LNCaP clone FGC (cell line): ENCODE data around the gene SLC24A2.
"Not testable (repeated sequence)": the region's sequence is repeated elsewhere in the genome, so short reads cannot be mapped to it uniquely, and the experiment has no call there.

Experiments used
- DNase-seq: peaks from one replicate; pipeline ENCODE4 v3.0.0-alpha.2; 2011; ENCODE audit warnings: low read depth
- H3K4me3 ChIP-seq: 2 replicates; pipeline ENCODE4 v1.5.1; 2011; ENCODE audit warnings: mild to moderate bottlenecking, low read depth, low read length, control low read depth
- CTCF ChIP-seq: IDR thresholded peaks from 2 replicates; pipeline ENCODE4 v1.5.1; 2012; ENCODE audit warnings: mild to moderate bottlenecking; ENCODE audit not compliant: control insufficient read depth, insufficient read depth; ENCODE audit errors: extremely low read depth

The SLC24A2 gene

GRCh38 chr9:19788614-19789271, at the start of gene SLC24A2:
Gene SLC24A2, minus strand, starts transcription at chr9:19789037.
- H3K4me3 ChIP-seq: no peak within 1 kb of the TSS
- DNase-seq: no peak

GRCh38 chr9:19833331-19833730, 44.5 kb upstream of the SLC24A2 start:
- H3K4me3 ChIP-seq, DNase-seq: not testable (repeated sequence)

More at GRCh38 chr9:19788614-19789271, at the start of gene SLC24A2:
- no peak for TF ChIP-seq CTCF

DNA sequence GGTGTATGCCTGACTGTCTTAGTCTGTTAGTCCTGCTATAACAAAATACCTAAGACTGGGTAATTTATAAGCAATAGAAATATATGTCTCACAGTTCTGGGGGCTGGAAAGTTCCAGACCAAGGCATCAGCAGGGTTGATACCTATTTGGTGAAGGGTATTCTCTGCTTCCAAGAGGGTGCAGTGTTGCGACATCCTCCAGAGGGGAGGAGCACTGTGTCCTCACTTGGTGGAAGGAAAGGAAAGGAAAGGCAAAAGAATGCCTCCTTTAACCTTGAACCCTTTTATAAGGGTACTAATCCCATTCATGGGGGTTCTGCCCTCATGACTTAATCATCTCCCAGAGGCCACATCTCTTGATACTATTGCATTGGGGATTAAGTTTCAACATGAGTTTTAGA, 42.0 kb upstream of the SLC24A2 start:
- no peak for TF ChIP-seq CTCF
- DNase-seq: no peak
- H3K4me3 ChIP-seq: no peak overlapping the region

GRCh38 chr9:19828576-19829109, 39.8 kb upstream of the SLC24A2 start:
- TF ChIP-seq CTCF: no peak
- DNase-seq: no peak
- H3K4me3 ChIP-seq: no peak overlapping the region

GRCh38 chr9:19816769-19817168, 27.9 kb upstream of the SLC24A2 start:
- no peak for DNase-seq
- no peak for TF ChIP-seq CTCF
- H3K4me3 ChIP-seq: no peak overlapping the region

DNA sequence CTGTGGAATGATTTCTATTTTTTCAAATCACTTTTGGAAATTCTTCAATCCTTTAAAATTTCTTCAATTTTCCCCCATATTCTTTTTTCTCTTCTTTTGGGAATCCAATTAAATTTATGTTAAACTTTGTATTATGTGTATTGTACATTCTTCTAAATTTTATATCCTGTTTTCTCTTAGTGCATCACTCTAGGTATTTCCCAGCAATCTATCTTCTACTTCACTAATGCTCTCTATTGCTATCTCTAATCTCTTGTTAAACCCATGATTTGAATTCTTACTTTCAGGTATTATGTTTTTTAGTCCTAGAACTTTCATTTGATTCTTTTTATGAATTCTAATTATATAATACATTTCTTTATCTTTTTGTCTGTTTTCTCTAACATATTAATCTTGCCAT, 23.4 kb upstream of the SLC24A2 start:
- H3K4me3 ChIP-seq: no peak overlapping the region
- DNase-seq: no peak
- TF ChIP-seq CTCF: no peak

GRCh38 chr9:19809422-19810269, 20.8 kb upstream of the SLC24A2 start:
- no peak for TF ChIP-seq CTCF
- peak overlapping the region; percentile 26 for H3K4me3 ChIP-seq
- no peak for DNase-seq
